Memory B cell (primary cell): Measurements from ENCODE around the gene SLC39A11.

Experiments used
- ATAC-seq: fragments of 150-1000 bp; cut with Tn5 transposase; 2 replicates; pipeline ENCODE4 v1.10.0; 2021; ENCODE audit warnings: low read depth, mild to moderate bottlenecking, moderate library complexity
- DNase-seq, 2 donors: peaks; one replicate each; pipeline ENCODE4 v3.0.0; 2022; ENCODE audit warnings: low spot score in 2 of 2
- H3K27ac Mint-ChIP-seq: one replicate; pipeline ENCODE4 v1.8.0; 2022; ENCODE audit warnings: mild to moderate bottlenecking, moderate library complexity, mixed read lengths
- H3K27me3 Mint-ChIP-seq: one replicate; pipeline ENCODE4 v1.8.0; 2022; ENCODE audit warnings: mixed read lengths
- H3K36me3 Mint-ChIP-seq: one replicate; pipeline ENCODE4 v1.8.0; 2022; ENCODE audit warnings: mild to moderate bottlenecking, mixed read lengths
- H3K4me1 Mint-ChIP-seq: one replicate; pipeline ENCODE4 v1.8.0; 2022; ENCODE audit warnings: mixed read lengths
- H3K4me3 Mint-ChIP-seq: one replicate; pipeline ENCODE4 v1.8.0; 2022; ENCODE audit warnings: mild to moderate bottlenecking, moderate library complexity, mixed read lengths
- H3K9me3 Mint-ChIP-seq: one replicate; pipeline ENCODE4 v1.8.0; 2022; ENCODE audit warnings: mixed read lengths

SLC39A11 gene

DNA sequence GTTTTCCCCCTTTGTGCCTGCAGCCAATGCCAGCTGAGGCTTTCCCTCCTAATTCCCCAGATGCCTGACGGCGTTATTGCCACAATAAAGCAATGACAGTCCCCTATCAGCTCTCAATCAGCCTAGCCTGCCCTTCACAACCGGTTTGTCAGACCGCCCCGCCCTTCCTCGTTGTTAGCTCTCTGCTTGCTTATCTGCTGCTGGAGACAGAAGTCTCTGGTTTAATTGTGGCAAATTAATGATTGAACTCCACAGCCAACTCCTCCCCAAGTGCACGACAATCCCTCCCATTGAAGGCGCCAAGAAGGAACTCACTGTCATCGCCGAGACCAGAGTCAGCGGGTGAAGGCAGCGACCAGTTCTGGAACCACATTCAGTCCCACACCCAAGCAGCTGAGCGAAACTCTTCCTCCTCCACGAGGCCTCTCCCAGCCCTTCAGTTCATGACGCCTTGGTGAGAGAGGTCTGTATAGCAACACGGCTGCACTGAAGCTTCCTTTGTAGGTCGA, 474.4 kb downstream of the SLC39A11 start:
- Mint-ChIP-seq H3K27ac (no peak overlapping the region), H3K4me1 (peaks cover 10% of the 10 kb centered on the region), H3K4me3 (no peak overlapping the region), H3K27me3 (peaks cover 22% of the 10 kb centered on the region), H3K36me3 (no peaks in the 10 kb centered on the region), H3K9me3 (no peaks in the 10 kb centered on the region)
- ATAC-seq: no peak
- no peak for DNase-seq

DNA sequence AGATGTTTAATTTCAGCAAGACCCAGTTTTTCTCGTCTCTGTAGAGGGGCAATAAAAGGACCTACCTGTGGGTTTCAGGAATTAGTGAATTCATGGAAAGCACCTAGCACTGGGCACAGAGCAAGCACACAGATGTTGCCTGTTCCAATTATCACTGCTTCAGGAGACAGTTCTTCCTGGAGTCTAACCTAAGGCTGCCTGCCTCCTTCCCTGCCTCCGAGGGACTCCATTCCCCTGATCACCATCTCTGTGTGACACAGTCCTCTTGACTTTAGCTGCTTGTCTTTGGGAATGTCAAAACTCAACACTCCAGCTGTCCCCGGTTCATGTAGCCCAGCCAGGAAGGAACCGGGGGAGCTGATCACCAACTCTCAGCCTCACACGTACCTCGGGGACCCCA, 474.9 kb downstream of the SLC39A11 start:
- peaks cover 10% of the 10 kb centered on the region for H3K4me1 Mint-ChIP-seq
- H3K4me3 Mint-ChIP-seq: no peak overlapping the region
- no peaks in the 10 kb centered on the region for H3K36me3 Mint-ChIP-seq
- H3K27me3 Mint-ChIP-seq: peaks cover 20% of the 10 kb centered on the region
- ATAC-seq: no peak
- H3K9me3 Mint-ChIP-seq: no peaks in the 10 kb centered on the region
- no peak overlapping the region for H3K27ac Mint-ChIP-seq
- DNase-seq: no peak

GRCh38 chr17:72616447-72616846, 476.0 kb downstream of the SLC39A11 start:
- peaks cover 10% of the 10 kb centered on the region for H3K4me1 Mint-ChIP-seq
- ATAC-seq (no peak), DNase-seq (no peak)
- no peak overlapping the region for H3K4me3 Mint-ChIP-seq
- no peaks in the 10 kb centered on the region for H3K36me3 Mint-ChIP-seq
- H3K27ac Mint-ChIP-seq: no peak overlapping the region
- peaks cover 17% of the 10 kb centered on the region for H3K27me3 Mint-ChIP-seq
- no peaks in the 10 kb centered on the region for H3K9me3 Mint-ChIP-seq

DNA sequence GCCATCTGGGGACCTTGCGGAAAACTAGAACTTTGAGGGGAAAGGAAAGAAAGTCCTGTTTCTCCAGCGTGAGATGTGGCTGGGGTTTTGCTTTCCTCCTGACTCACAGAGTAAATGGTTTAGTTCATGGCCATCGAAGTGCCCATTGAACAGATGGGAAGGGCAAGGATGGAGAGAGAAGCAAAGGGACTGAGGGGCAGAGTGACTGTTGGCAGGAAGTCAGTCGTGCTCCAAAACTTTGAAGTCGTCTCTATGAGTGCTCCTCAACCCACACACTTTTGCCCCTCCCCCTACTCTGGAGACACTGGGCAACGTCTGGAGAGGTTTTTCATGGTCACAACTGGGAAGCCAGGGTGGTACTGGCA, 476.9 kb downstream of the SLC39A11 start:
- H3K27me3 Mint-ChIP-seq: peaks cover 17% of the 10 kb centered on the region
- ATAC-seq (no peak), DNase-seq (no peak)
- H3K27ac Mint-ChIP-seq: no peak overlapping the region
- H3K4me3 Mint-ChIP-seq: no peak overlapping the region
- no peaks in the 10 kb centered on the region for H3K36me3 Mint-ChIP-seq
- H3K4me1 Mint-ChIP-seq: peaks cover 10% of the 10 kb centered on the region
- no peaks in the 10 kb centered on the region for H3K9me3 Mint-ChIP-seq

GRCh38 chr17:72614871-72615626, 477.4 kb downstream of the SLC39A11 start:
- no peak overlapping the region for H3K4me3 Mint-ChIP-seq

GRCh38 chr17:72614476-72614870, 478.0 kb downstream of the SLC39A11 start:
- ATAC-seq: no peak
- H3K27me3 Mint-ChIP-seq: peaks cover 17% of the 10 kb centered on the region
- peaks cover 10% of the 10 kb centered on the region for H3K4me1 Mint-ChIP-seq
- H3K9me3 Mint-ChIP-seq: no peaks in the 10 kb centered on the region
- H3K27ac Mint-ChIP-seq: no peak overlapping the region
- DNase-seq: no peak
- no peak overlapping the region for H3K4me3 Mint-ChIP-seq
- no peaks in the 10 kb centered on the region for H3K36me3 Mint-ChIP-seq

More at GRCh38 chr17:72614871-72615626, 477.4 kb downstream of the SLC39A11 start:
- Mint-ChIP-seq H3K27me3 (peaks cover 17% of the 10 kb centered on the region), H3K36me3 (no peaks in the 10 kb centered on the region), H3K4me1 (peaks cover 10% of the 10 kb centered on the region), H3K27ac (no peak overlapping the region), H3K9me3 (no peaks in the 10 kb centered on the region)
- no peak for ATAC-seq
- no peak for DNase-seq

GRCh38 chr17:72613806-72614292, 478.6 kb downstream of the SLC39A11 start:
- Mint-ChIP-seq H3K27ac (no peak overlapping the region), H3K4me1 (peaks cover 10% of the 10 kb centered on the region), H3K4me3 (no peak overlapping the region), H3K9me3 (no peaks in the 10 kb centered on the region), H3K36me3 (no peaks in the 10 kb centered on the region), H3K27me3 (peaks cover 17% of the 10 kb centered on the region)
- no peak for ATAC-seq
- no peak for DNase-seq

DNA sequence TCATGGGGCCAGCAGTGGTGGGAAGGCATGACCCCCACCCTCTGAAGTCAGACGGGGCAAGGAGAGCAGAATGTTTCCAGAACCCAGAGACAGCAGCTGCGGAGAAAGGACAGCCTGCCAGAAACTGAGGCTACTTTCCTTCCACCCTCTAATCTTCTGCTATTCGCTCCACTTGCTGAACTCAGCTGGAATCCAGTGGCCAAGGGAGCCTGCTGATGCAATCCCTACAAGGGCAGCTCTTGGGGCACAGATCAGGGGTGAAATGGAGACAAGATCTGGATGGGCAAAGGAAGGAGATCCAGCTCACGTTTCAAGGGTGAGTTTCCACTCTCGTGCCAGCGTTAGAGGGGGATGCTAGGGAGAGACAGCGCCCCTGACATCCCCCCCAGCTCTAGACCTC, 479.1 kb downstream of the SLC39A11 start:
- DNase-seq: no peak
- Mint-ChIP-seq H3K4me1 (peaks cover 10% of the 10 kb centered on the region), H3K4me3 (no peak overlapping the region), H3K36me3 (no peaks in the 10 kb centered on the region), H3K27ac (no peak overlapping the region), H3K27me3 (peaks cover 17% of the 10 kb centered on the region), H3K9me3 (peaks cover 3% of the 10 kb centered on the region)
- no peak for ATAC-seq

GRCh38 chr17:72611172-72611571, 481.3 kb downstream of the SLC39A11 start:
- Mint-ChIP-seq H3K4me1 (no peaks in the 10 kb centered on the region), H3K36me3 (no peaks in the 10 kb centered on the region), H3K4me3 (no peak overlapping the region), H3K27me3 (peaks cover 11% of the 10 kb centered on the region), H3K27ac (no peak overlapping the region), H3K9me3 (peaks cover 9% of the 10 kb centered on the region)
- DNase-seq: no peak
- ATAC-seq: no peak

- no peaks in the 10 kb centered on the region for H3K36me3 Mint-ChIP-seq
- H3K27ac Mint-ChIP-seq: no peak overlapping the region
- DNase-seq: no peak
- no peaks in the 10 kb centered on the region for H3K4me1 Mint-ChIP-seq
- peaks cover 10% of the 10 kb centered on the region for H3K27me3 Mint-ChIP-seq
- no peak for ATAC-seq
- H3K4me3 Mint-ChIP-seq: no peak overlapping the region
- H3K9me3 Mint-ChIP-seq: peaks cover 9% of the 10 kb centered on the region
Measured at GRCh38 chr17:72609501-72609900, 483.0 kb downstream of the SLC39A11 start.

- Mint-ChIP-seq H3K4me1 (no peaks in the 10 kb centered on the region), H3K36me3 (no peaks in the 10 kb centered on the region), H3K27ac (no peak overlapping the region), H3K4me3 (no peak overlapping the region), H3K9me3 (peaks cover 9% of the 10 kb centered on the region), H3K27me3 (peaks cover 4% of the 10 kb centered on the region)
- DNase-seq (no peak), ATAC-seq (no peak)
Measured at GRCh38 chr17:72608436-72608835, 484.1 kb downstream of the SLC39A11 start.

- Mint-ChIP-seq H3K27ac (no peak overlapping the region), H3K9me3 (peaks cover 9% of the 10 kb centered on the region), H3K4me3 (no peak overlapping the region), H3K27me3 (peaks cover 4% of the 10 kb centered on the region), H3K4me1 (no peaks in the 10 kb centered on the region), H3K36me3 (no peaks in the 10 kb centered on the region)
- DNase-seq: no peak
- ATAC-seq: no peak
Measured at GRCh38 chr17:72606656-72607055, 485.8 kb downstream of the SLC39A11 start.

DNA sequence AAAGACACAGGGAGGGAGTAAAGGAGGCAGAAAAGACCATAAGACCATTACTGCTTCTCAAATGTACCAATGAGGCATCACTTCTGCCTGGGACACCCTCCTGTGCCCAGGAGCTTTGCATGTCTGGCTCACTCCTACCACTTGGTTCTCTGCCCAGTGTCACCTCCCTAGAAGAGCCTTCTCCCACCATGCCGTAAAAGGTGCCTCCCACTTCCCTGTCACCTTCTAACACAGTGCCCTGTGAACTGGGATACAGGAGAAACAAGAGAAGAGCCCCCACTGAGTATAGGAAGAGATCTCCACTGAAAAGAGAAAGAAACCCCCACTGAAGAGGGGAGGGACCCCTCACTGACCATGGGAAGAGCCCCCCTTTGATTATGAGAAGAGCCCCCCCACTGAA, 486.9 kb downstream of the SLC39A11 start:
- Mint-ChIP-seq H3K9me3 (peaks cover 9% of the 10 kb centered on the region), H3K27ac (no peak overlapping the region), H3K4me1 (no peaks in the 10 kb centered on the region), H3K36me3 (no peaks in the 10 kb centered on the region), H3K4me3 (no peak overlapping the region), H3K27me3 (peaks cover 8% of the 10 kb centered on the region)
- no peak for ATAC-seq
- DNase-seq: no peak

DNA sequence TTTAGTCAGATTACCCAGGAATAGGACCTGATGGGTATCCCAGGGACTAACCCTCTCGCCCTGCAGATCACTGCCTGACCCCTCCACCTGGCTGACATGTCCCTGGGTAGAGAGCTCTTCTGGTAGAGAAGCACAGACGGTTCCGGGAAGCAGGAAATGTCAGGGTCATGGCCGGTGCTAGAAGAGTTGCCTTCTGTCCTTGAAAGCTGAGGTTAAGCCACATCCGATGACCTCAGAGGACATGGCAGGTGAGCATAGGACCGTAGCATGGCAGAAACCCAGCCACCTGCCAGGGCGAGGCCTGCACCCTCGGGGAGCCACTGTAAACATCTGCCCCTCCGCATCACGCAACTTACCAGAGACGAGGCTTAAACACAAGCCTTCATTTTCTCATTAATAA, 488.0 kb downstream of the SLC39A11 start:
- no peak overlapping the region for H3K27ac Mint-ChIP-seq
- H3K27me3 Mint-ChIP-seq: peaks cover 12% of the 10 kb centered on the region
- no peaks in the 10 kb centered on the region for H3K4me1 Mint-ChIP-seq
- no peak overlapping the region for H3K4me3 Mint-ChIP-seq
- no peaks in the 10 kb centered on the region for H3K36me3 Mint-ChIP-seq
- DNase-seq (no peak), ATAC-seq (no peak)
- peaks cover 11% of the 10 kb centered on the region for H3K9me3 Mint-ChIP-seq
